Muscle of leg (tissue), 11 donors: ENCODE measurements around the gene SERPINB4. TPM values are rescaled to one million over a fixed set of nuclear protein-coding genes. Genes with fewer than 3 reads are reported as not detected.

Experiments used
- DNase-seq: peaks from one replicate; pipeline ENCODE4 v3.0.0; 2013
- H3K27ac ChIP-seq: one replicate; pipeline ENCODE4 v1.5.1; 2013; ENCODE audit warnings: mild to moderate bottlenecking, low read length, control low read depth
- H3K27me3 ChIP-seq: one replicate; pipeline ENCODE4 v1.6.1; 2013; ENCODE audit warnings: low read length; ENCODE audit not compliant: control insufficient read depth, insufficient read depth
- H3K36me3 ChIP-seq: one replicate; pipeline ENCODE4 v1.6.1; 2013; ENCODE audit warnings: low read length; ENCODE audit not compliant: control insufficient read depth, insufficient read depth
- H3K4me1 ChIP-seq: one replicate; pipeline ENCODE4 v1.6.1; 2013; ENCODE audit warnings: low read length; ENCODE audit not compliant: control insufficient read depth, insufficient read depth
- H3K4me3 ChIP-seq: one replicate; pipeline ENCODE4 v1.5.1; 2013; ENCODE audit warnings: low read length, control low read depth
- H3K9me3 ChIP-seq: replicated peaks from 2 replicates; pipeline ENCODE4 v1.6.1; 2013; ENCODE audit warnings: low read depth, low read length; ENCODE audit not compliant: control insufficient read depth
- WGBS: methylation state at CpG from one replicate; pipeline ENCODE4 v1.1.5; 2013; ENCODE audit warnings: missing lambda C conversion rate; ENCODE audit not compliant: insufficient coverage; 5-methylcytosine and 5-hydroxymethylcytosine counted together
- polyA plus RNA-seq, 8 donors: library from polyadenylated mRNA; unstranded; fragments of 120-200 nt; gene quantifications; one replicate each; pipeline versions ENCODE4 v1.2.1 to v1.2.3, GENCODE V29; 2013; ENCODE audit warnings: inconsistent platforms in 1 of 8, low replicate concordance in 1 of 8; ENCODE audit not compliant: insufficient read length in 8 of 8, insufficient read depth in 1 of 8
- total RNA-seq: library from RNA; stranded (reverse); fragments of 120-200 nt; gene quantifications from one replicate; pipeline ENCODE4 v1.2.4, GENCODE V29; 2013

Gene SERPINB4
- total and polyA plus RNA-seq, 9 donors: 0.23 to 0.34 TPM; not detected in 7

DNA sequence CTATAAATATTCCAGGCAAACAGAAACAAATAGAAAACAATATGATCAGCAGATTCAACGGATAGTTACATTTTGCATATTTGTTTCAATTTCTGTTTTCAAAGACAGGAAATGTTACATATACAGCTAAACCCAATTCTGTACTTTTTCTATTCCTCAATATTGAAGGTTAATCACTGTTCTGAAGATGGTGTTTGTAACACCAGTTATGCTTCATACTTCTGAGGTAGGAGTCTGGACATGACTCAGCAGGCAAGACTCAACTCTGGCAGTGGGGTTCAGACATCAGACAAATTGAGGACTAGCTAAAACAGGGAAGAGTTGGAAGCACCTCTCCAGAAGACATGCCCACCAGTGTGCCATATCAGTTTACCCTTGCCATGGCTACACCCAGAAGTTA is 40.3 kb downstream of the SERPINB4 start:
- H3K4me3 ChIP-seq: no peak overlapping the region
- H3K27me3 ChIP-seq: no peaks in the 10 kb centered on the region
- DNase-seq: no peak
- H3K4me1 ChIP-seq: no peaks in the 10 kb centered on the region
- no peaks in the 10 kb centered on the region for H3K36me3 ChIP-seq
- WGBS: no CpG with 5 or more reads among the region's 1 CpG
- H3K27ac ChIP-seq: no peak overlapping the region
- H3K9me3 ChIP-seq: no peaks in the 10 kb centered on the region

DNA sequence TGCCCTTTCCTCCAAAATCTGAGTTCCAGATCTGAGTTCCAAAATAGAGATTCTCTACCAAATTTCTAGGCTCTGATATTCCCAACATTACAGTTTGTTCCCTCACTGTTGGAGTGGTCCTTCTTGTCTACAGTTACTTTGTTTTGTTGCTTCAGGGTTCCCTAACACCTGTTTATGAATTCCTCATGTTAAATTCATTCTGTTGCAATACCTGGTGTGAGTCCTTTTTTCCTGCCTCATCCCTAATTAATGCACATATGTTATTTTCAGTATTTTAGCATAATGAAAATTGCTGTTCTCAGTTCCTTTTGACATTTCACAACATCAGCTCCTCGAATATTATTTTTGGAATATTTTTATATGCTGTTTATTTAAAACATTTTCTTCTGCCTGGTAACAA is 40.7 kb downstream of the SERPINB4 start:
- H3K4me1 ChIP-seq: no peaks in the 10 kb centered on the region
- no peak overlapping the region for H3K27ac ChIP-seq
- DNase-seq: no peak
- H3K27me3 ChIP-seq: no peaks in the 10 kb centered on the region
- H3K4me3 ChIP-seq: no peak overlapping the region
- no CpG with 5 or more reads among the region's 1 CpG for WGBS
- no peaks in the 10 kb centered on the region for H3K9me3 ChIP-seq
- no peaks in the 10 kb centered on the region for H3K36me3 ChIP-seq

DNA sequence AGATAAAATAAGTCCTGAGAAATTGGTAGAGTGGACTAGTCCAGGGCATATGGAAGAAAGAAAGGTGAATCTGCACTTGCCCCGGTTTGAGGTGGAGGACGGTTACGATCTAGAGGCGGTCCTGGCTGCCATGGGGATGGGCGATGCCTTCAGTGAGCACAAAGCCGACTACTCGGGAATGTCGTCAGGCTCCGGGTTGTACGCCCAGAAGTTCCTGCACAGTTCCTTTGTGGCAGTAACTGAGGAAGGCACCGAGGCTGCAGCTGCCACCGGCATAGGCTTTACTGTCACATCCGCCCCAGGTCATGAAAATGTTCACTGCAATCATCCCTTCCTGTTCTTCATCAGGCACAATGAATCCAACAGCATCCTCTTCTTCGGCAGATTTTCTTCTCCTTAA is 47.1 kb downstream of the SERPINB4 start:
- DNase-seq: no peak
- Histone ChIP-seq H3K9me3 (no peaks in the 10 kb centered on the region), H3K27me3 (no peaks in the 10 kb centered on the region), H3K4me1 (no peaks in the 10 kb centered on the region), H3K36me3 (no peaks in the 10 kb centered on the region), H3K27ac (no peak overlapping the region), H3K4me3 (no peak overlapping the region)
- 73% methylated on average over 14 of the region's 14 CpGs for WGBS

DNA sequence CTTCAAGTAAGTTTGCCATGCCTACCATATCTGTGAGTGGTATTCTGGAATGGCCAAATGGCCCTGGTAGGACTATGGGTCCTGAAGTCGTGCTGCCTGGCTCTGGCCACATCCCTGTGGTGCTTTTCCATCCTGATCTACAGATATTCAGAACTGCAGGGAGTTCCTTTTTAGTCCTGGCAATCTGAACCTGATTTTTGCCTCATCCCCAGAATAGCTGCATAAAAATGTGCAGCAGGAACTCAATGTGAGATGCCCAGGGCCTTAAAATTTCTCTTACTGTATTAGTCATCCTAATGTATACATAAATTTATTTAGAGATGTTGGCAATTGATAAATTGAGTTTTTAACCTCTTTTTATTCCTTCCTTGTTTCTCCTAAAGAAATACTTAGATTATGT is 51.6 kb downstream of the SERPINB4 start:
- 22% methylated on average over 1 of the region's 1 CpG for WGBS
- H3K4me3 ChIP-seq: no peak overlapping the region
- H3K27ac ChIP-seq: no peak overlapping the region
- H3K27me3 ChIP-seq: no peaks in the 10 kb centered on the region
- H3K4me1 ChIP-seq: no peaks in the 10 kb centered on the region
- no peaks in the 10 kb centered on the region for H3K9me3 ChIP-seq
- H3K36me3 ChIP-seq: no peaks in the 10 kb centered on the region
- DNase-seq: no peak

DNA sequence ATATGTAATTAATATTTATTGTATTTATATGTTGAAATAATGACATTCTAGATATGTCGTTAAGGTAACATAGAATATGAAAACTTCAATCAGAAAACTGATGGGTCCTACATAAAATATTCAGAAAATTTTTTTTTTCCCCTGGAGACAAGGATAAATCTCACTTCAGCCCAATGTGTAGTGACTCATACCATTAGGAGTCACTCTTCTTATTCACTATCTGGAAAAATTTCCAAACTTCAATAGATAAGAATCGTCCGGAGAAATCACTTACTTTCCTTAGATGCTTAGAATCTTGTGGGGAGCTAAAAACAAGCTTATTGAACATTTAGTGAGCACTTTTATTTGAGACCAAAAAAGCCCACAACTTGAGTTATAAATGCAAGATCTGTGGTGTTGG is 52.3 kb downstream of the SERPINB4 start:
- Histone ChIP-seq H3K36me3 (no peaks in the 10 kb centered on the region), H3K4me3 (no peak overlapping the region), H3K9me3 (no peaks in the 10 kb centered on the region), H3K27ac (no peak overlapping the region), H3K27me3 (no peaks in the 10 kb centered on the region), H3K4me1 (no peaks in the 10 kb centered on the region)
- DNase-seq: no peak
- no CpG with 5 or more reads among the region's 3 CpGs for WGBS

DNA sequence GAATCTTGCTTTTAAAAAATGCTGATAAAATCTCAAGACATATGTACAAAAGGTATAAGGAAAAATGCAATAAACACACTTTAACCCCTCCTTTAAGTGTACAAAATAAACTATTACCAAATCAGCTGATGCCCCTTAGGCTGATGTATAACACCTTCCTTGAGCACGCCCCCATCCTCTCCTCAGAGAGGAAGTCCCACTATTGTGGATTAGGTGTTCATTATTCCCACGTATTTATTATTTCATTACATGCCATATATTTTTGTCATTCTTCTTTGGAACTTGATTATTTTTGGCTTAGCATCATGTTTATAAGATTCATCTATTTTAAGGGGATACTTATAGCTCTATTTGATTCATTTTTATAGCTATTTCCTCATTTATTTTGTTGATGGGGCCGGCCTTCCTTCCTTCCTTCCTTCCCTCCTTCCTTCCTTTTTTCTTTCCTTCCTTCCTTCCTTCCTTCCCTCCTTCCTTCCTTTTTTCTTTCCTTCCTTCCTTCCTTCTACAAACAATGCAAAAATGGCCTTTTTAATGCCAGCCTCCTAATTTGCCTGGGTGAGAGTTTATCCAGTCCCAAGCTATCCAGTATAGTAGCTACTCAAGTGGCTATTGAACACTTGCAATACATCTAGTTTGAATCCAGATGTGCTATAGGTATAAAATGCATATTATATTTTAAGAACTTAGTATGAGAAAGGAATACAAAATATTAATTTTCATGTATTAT is 52.9 kb downstream of the SERPINB4 start:
- Histone ChIP-seq H3K4me3 (no peak overlapping the region), H3K4me1 (no peaks in the 10 kb centered on the region), H3K36me3 (no peaks in the 10 kb centered on the region), H3K9me3 (no peaks in the 10 kb centered on the region), H3K27ac (no peak overlapping the region), H3K27me3 (no peaks in the 10 kb centered on the region)
- WGBS: no CpG with 5 or more reads among the region's 3 CpGs
- DNase-seq: no peak

DNA sequence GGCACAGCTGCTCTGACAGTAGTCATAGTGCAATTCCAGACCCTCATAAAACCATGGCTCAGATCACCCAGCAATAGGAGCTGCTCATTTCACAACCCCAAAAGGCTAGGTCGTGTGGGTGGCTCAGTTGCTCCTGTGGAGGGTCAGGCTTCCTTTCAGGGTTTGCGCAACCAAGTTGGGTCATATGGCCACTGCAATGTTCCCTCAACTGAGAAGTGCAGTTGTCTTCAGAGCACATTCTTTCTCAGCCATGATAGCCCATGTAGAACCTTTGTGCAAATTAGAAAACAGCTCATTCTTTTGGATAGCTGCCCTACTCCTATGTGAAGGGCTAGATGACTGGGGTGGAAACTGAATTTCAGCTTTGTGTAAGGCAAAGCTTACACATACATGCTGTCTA is 53.7 kb downstream of the SERPINB4 start:
- no peaks in the 10 kb centered on the region for H3K36me3 ChIP-seq
- no peaks in the 10 kb centered on the region for H3K9me3 ChIP-seq
- H3K4me1 ChIP-seq: no peaks in the 10 kb centered on the region
- no peak overlapping the region for H3K4me3 ChIP-seq
- 63% methylated on average over 2 of the region's 2 CpGs for WGBS
- no peak overlapping the region for H3K27ac ChIP-seq
- no peaks in the 10 kb centered on the region for H3K27me3 ChIP-seq
- no peak for DNase-seq

DNA sequence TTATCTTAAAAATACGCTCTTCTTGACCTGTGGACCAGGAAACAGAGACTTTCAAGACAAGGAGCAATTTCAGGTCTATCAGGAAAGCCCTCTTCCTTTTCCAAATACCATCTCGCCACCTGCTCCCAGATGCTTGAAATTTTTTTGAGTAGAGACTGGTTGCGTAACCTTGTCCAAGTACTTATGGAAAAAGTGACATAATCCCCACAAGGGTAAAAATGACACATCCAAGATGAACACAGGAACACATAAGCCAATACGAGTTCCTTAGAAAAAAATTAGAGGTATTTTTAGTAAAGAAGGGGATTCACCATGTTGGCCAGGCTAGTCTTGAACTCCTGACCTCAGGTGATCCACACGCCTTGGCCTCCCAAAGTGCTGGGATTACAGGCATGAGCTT is 55.1 kb downstream of the SERPINB4 start:
- WGBS: 71% methylated on average over 1 of the region's 5 CpGs

More for the DNA sequence above, 55.1 kb downstream of the SERPINB4 start:
- H3K9me3 ChIP-seq: no peaks in the 10 kb centered on the region
- no peak overlapping the region for H3K4me3 ChIP-seq
- H3K4me1 ChIP-seq: no peaks in the 10 kb centered on the region
- no peak overlapping the region for H3K27ac ChIP-seq
- H3K36me3 ChIP-seq: no peaks in the 10 kb centered on the region
- no peak for DNase-seq
- H3K27me3 ChIP-seq: no peaks in the 10 kb centered on the region

Other genes starting within 250 kb of the SERPINB4 start
- 26.6 TPM for gene VPS4B, start 221.8 kb downstream of the SERPINB4 start, total RNA-seq
- gene VPS4B, start 221.8 kb downstream of the SERPINB4 start, polyA plus RNA-seq: 10 to 100 TPM; 19.6 to 35.0 (median 23.8) TPM
- gene SERPINB5, start 167.3 kb downstream of the SERPINB4 start, total RNA-seq: not detected
- 1 to 10 TPM in 1 of 8 donors, under 1 TPM in 2, not detected in 5; 0.26 to 4.3 (median 0.76) TPM for gene SERPINB5, start 167.3 kb downstream of the SERPINB4 start, polyA plus RNA-seq
- gene SERPINB12, start 101.9 kb downstream of the SERPINB4 start, total RNA-seq: 0.62 TPM
- 1 to 10 TPM in 1 of 8 donors, under 1 TPM in 7; 0.23 to 1.3 (median 0.43) TPM for gene SERPINB12, start 101.9 kb downstream of the SERPINB4 start, polyA plus RNA-seq
- not detected for gene SERPINB13, start 56.9 kb downstream of the SERPINB4 start, total RNA-seq
- gene SERPINB13, start 56.9 kb downstream of the SERPINB4 start, polyA plus RNA-seq: 1 to 10 TPM in 1 of 8 donors, under 1 TPM in 2, not detected in 5; 0.04 to 3.1 (median 0.16) TPM
- gene SERPINB3, start 17.6 kb upstream of the SERPINB4 start, total RNA-seq: not detected
- gene SERPINB3, start 17.6 kb upstream of the SERPINB4 start, polyA plus RNA-seq: under 1 TPM in 1 of 8 donors, not detected in 7; 0.65 TPM
- gene SERPINB11, start 58.7 kb upstream of the SERPINB4 start, total RNA-seq: not detected
- not detected for gene SERPINB11, start 58.7 kb upstream of the SERPINB4 start, polyA plus RNA-seq
- gene SERPINB7, start 131.2 kb upstream of the SERPINB4 start, total RNA-seq: not detected
- gene SERPINB7, start 131.2 kb upstream of the SERPINB4 start, polyA plus RNA-seq: 10 to 100 TPM in 1 of 8 donors, under 1 TPM in 2, not detected in 5; 0.12 to 10.1 (median 0.42) TPM
- gene SERPINB2, start 243.4 kb upstream of the SERPINB4 start, total RNA-seq: 0.27 TPM
- 10 to 100 TPM in 1 of 8 donors, 1 to 10 TPM in 1, under 1 TPM in 5, not detected in 1; 0.10 to 29.4 (median 0.13) TPM for gene SERPINB2, start 243.4 kb upstream of the SERPINB4 start, polyA plus RNA-seq